SU-DHL-6 (cell line): Measurements from ENCODE around the gene SLC9A7.

Experiments used
- H2AFZ ChIP-seq: fragments of 200-600 bp; sonication (generic); 2 replicates; pipeline ENCODE4 v1.6.1; 2014; ENCODE audit warnings: low read depth, mild to moderate bottlenecking, moderate library complexity, mixed read lengths, antibody characterized with exemption, low read length; ENCODE audit not compliant: severe bottlenecking
- H3F3A ChIP-seq: fragments of 200-600 bp; shearing (Covaris generic); 2 replicates; pipeline ENCODE4 v1.6.0; 2016; ENCODE audit warnings: antibody characterized with exemption, mild to moderate bottlenecking; ENCODE audit not compliant: insufficient read depth
- H3K27ac ChIP-seq: fragments of 200-600 bp; sonication (generic); 2 replicates; pipeline ENCODE4 v1.5.1; 2016; ENCODE audit warnings: low read depth, mild to moderate bottlenecking, low read length, moderate library complexity, mixed read lengths
- H3K27me3 ChIP-seq: fragments of 200-600 bp; sonication (generic), shearing (Covaris generic); 2 replicates; pipeline ENCODE4 v1.6.0; 2014; ENCODE audit warnings: mild to moderate bottlenecking, low read length
- H3K36me3 ChIP-seq: fragments of 200-600 bp; sonication (generic); 2 replicates; pipeline ENCODE4 v1.6.1; 2014; ENCODE audit warnings: mild to moderate bottlenecking, low read length, mixed read lengths
- H3K4me2 ChIP-seq: fragments of 300-600, 200-600 bp; shearing (Covaris generic), sonication (generic); 2 replicates; pipeline ENCODE4 v1.6.0; 2014; ENCODE audit warnings: low read length, low read depth, mild to moderate bottlenecking; ENCODE audit not compliant: poor library complexity, severe bottlenecking
- H3K4me3 ChIP-seq: fragments of 200-600 bp; sonication (generic); 2 replicates; pipeline ENCODE4 v1.5.1; 2014; ENCODE audit warnings: antibody characterized with exemption, low read length, mild to moderate bottlenecking, mixed read lengths; ENCODE audit not compliant: insufficient read depth, poor library complexity, severe bottlenecking
- H3K79me2 ChIP-seq: fragments of 200-600 bp; sonication (generic); 2 replicates; pipeline ENCODE4 v1.6.1; 2014; ENCODE audit warnings: mild to moderate bottlenecking, low read length, moderate library complexity; ENCODE audit not compliant: insufficient read depth
- H3K9ac ChIP-seq: fragments of 200-600 bp; sonication (generic); 2 replicates; pipeline ENCODE4 v1.7.0; 2014; ENCODE audit warnings: mild to moderate bottlenecking, low read length
- H3K9me2 ChIP-seq: fragments of 200-600 bp; sonication (generic); replicated peaks from 2 replicates; pipeline ENCODE4 v1.6.1; 2014; ENCODE audit warnings: low read length; ENCODE audit not compliant: insufficient read depth
- H3K9me3 ChIP-seq: fragments of 200-600 bp; sonication (generic); 2 replicates; pipeline ENCODE4 v1.6.1; 2014; ENCODE audit warnings: low read length, mixed read lengths; ENCODE audit not compliant: insufficient read depth
- H4K20me1 ChIP-seq: fragments of 200-600 bp; sonication (generic); 2 replicates; pipeline ENCODE4 v1.6.1; 2014; ENCODE audit warnings: low read depth, mild to moderate bottlenecking, antibody characterized with exemption, low read length, moderate library complexity, mixed read lengths
- EZH2phosphoT487 ChIP-seq: fragments of 200-600 bp; sonication (generic), shearing (Covaris generic); conservative IDR thresholded peaks from 2 replicates; pipeline ENCODE4 v1.6.1; 2018; ENCODE audit warnings: mild to moderate bottlenecking, antibody characterized with exemption, low read length, moderate library complexity, mixed read lengths
- TF ChIP-seq, protein P1 (sequence below): fragments of 200-600 bp; sonication (generic); IDR thresholded peaks from one replicate; pipeline ENCODE4 v1.5.1; 2017; ENCODE audit warnings: antibody characterized with exemption, mild to moderate bottlenecking, low read length, moderate library complexity; ENCODE audit not compliant: insufficient read depth, poor library complexity, severe bottlenecking

Gene SLC9A7

DNA sequence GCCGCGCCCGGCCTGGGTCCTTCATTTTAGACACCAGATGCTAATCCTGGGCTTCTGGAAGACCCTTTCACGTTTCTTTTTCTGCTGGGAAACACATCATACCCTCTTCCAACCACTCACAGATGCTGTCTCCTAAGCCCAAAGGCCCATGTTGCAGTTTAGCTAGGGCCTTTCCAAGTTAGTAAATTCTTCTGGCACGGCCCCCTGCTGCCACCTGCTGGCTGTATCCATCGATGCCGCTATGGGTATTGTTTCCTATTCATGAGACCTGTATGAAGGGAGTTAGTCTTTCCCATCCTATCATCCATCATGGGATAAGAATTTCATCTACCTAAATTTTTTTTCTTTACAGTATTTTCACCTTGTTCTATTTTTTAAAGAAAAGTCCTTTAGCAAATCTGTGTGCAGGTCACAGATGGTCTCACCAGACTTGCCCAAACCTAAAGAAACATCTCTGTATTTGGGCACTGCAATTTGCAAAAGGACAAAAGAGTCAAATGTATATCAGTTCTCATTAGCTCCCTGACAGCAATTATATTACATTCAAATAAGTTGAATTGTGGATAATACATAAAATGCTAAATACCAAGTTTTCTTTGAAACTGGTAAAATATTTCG is 37.8 kb upstream of the SLC9A7 start:
- no peak overlapping the region for H3K27ac ChIP-seq
- H3K4me2 ChIP-seq = no peak overlapping the region
- no peaks in the 10 kb centered on the region for H4K20me1 ChIP-seq
- no peaks in the 10 kb centered on the region for H3K27me3 ChIP-seq
- H3K79me2 ChIP-seq = no peaks in the 10 kb centered on the region
- no peak overlapping the region for H2AFZ ChIP-seq
- no peaks in the 10 kb centered on the region for H3F3A ChIP-seq
- no peaks in the 10 kb centered on the region for H3K9me3 ChIP-seq
- no peaks in the 10 kb centered on the region for H3K36me3 ChIP-seq
- TF ChIP-seq EZH2phosphoT487 = no peak
- TF ChIP-seq, protein P1, sequence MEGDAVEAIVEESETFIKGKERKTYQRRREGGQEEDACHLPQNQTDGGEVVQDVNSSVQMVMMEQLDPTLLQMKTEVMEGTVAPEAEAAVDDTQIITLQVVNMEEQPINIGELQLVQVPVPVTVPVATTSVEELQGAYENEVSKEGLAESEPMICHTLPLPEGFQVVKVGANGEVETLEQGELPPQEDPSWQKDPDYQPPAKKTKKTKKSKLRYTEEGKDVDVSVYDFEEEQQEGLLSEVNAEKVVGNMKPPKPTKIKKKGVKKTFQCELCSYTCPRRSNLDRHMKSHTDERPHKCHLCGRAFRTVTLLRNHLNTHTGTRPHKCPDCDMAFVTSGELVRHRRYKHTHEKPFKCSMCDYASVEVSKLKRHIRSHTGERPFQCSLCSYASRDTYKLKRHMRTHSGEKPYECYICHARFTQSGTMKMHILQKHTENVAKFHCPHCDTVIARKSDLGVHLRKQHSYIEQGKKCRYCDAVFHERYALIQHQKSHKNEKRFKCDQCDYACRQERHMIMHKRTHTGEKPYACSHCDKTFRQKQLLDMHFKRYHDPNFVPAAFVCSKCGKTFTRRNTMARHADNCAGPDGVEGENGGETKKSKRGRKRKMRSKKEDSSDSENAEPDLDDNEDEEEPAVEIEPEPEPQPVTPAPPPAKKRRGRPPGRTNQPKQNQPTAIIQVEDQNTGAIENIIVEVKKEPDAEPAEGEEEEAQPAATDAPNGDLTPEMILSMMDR = peak; percentile 52
- H3K4me3 ChIP-seq = no peak overlapping the region
- no peaks in the 10 kb centered on the region for H3K9me2 ChIP-seq
- H3K9ac ChIP-seq = no peak overlapping the region

GRCh38 chrX:46793386-46794143 is 34.6 kb upstream of the SLC9A7 start:
- Histone ChIP-seq H3K4me2 (no peak overlapping the region), H3K9me3 (no peaks in the 10 kb centered on the region), H3K27me3 (no peaks in the 10 kb centered on the region), H3K9ac (no peak overlapping the region), H3K79me2 (no peaks in the 10 kb centered on the region), H3F3A (no peaks in the 10 kb centered on the region), H4K20me1 (no peaks in the 10 kb centered on the region), H3K27ac (no peak overlapping the region), H2AFZ (no peak overlapping the region), H3K36me3 (no peaks in the 10 kb centered on the region), H3K4me3 (no peak overlapping the region), H3K9me2 (no peaks in the 10 kb centered on the region)
- TF ChIP-seq, protein P1 = no peak
- no peak for TF ChIP-seq EZH2phosphoT487

DNA sequence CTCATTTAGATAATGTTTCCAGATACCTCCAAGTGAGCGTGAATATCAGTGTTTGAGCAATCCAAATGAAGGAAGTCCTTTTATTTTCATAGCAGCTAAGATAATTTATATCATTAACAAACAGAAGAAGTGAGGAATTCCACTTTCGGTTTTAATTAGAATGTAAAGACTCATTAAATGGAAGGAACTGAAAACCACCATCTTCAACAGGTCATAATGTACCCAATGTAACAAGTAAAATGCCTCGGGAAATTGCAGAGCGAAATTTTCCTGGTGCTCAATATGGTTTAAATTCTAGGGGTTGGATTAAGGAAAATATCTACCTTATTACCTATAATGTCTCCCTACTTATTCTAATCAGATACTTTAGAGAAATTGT is 33.9 kb upstream of the SLC9A7 start:
- Histone ChIP-seq H3K9me3 (no peaks in the 10 kb centered on the region), H3K36me3 (no peaks in the 10 kb centered on the region), H3K9me2 (no peaks in the 10 kb centered on the region), H3K27ac (no peak overlapping the region), H3K27me3 (no peaks in the 10 kb centered on the region), H4K20me1 (no peaks in the 10 kb centered on the region), H3K79me2 (no peaks in the 10 kb centered on the region), H3F3A (no peaks in the 10 kb centered on the region), H3K4me2 (no peak overlapping the region), H2AFZ (no peak overlapping the region), H3K4me3 (no peak overlapping the region), H3K9ac (no peak overlapping the region)
- no peak for TF ChIP-seq EZH2phosphoT487
- TF ChIP-seq, protein P1 = no peak
